B cell (primary cell): ENCODE measurements around the gene UNC13A. TPM values are rescaled to one million over a fixed set of nuclear protein-coding genes. Genes with fewer than 3 reads are reported as not detected.

ENCODE experiments used
- ATAC-seq: fragments of 200-7000 bp; cut with Tn5 transposase; one replicate; pipeline ENCODE4 v1.10.0; 2021; ENCODE audit warnings: low read depth, mild to moderate bottlenecking, moderate number of reproducible peaks, moderate library complexity
- CTCF ChIA-PET: fragments of 350-600 bp; sonication (Branson Sonifier 250); formaldehyde crosslinking; loops from one replicate; lab custom pipeline; 2021; ENCODE audit warnings: antibody characterized with exemption, inconsistent platforms; lab: Charles Lee
- POLR2A ChIA-PET: fragments of 350-600 bp; sonication (Branson Sonifier 250); formaldehyde crosslinking; loops from one replicate; lab custom pipeline; 2021; ENCODE audit warnings: antibody characterized with exemption; lab: Charles Lee
- DNase-seq: peaks from one replicate; pipeline ENCODE4 v3.0.0; 2013
- H2AFZ ChIP-seq: 2 replicates; pipeline ENCODE4 v1.6.1; 2012; ENCODE audit warnings: mild to moderate bottlenecking, low read depth, low read length; ENCODE audit not compliant: insufficient read depth, poor library complexity, severe bottlenecking
- H3K27ac ChIP-seq, 2 donors: 1 replicate in 1 of 2; 2 replicates in 1 of 2; pipeline ENCODE4 v1.5.1; 2012 to 2013; ENCODE audit warnings: low read length in 2 of 2, mild to moderate bottlenecking in 2 of 2, moderate library complexity in 1 of 2
- H3K27me3 ChIP-seq, 4 experiments: fragments of 200-600 bp in 1 of 4; sonication (generic) in 1 of 4; replicated peaks in 1 of 4; 1 replicate in 2 of 4; 2 replicates in 2 of 4; pipeline versions ENCODE4 v1.6.1 to v1.7.0; 2013 to 2016; ENCODE audit warnings: low read length in 3 of 4, mild to moderate bottlenecking in 2 of 4, mixed read lengths in 1 of 4, moderate library complexity in 1 of 4; ENCODE audit not compliant: insufficient read depth in 4 of 4, control insufficient read depth in 3 of 4; ENCODE audit errors: control extremely low read depth in 1 of 4
- H3K36me3 ChIP-seq, 2 experiments: replicated peaks in 1 of 2; 1 replicate in 1 of 2; 2 replicates in 1 of 2; pipeline versions ENCODE4 v1.6.1 to v1.7.1; 2013; ENCODE audit warnings: low read length in 1 of 2; ENCODE audit not compliant: insufficient read depth in 2 of 2, control insufficient read depth in 1 of 2; ENCODE audit errors: control extremely low read depth in 1 of 2, extremely low read depth in 1 of 2
- H3K4me1 ChIP-seq, 2 donors: fragments of 200-600 bp in 1 of 2; sonication (generic) in 1 of 2; 1 replicate in 1 of 2; 2 replicates in 1 of 2; pipeline versions ENCODE4 v1.5.1 to v1.6.1; 2013 to 2017; ENCODE audit warnings: low read length in 2 of 2; ENCODE audit not compliant: control insufficient read depth in 2 of 2, insufficient read depth in 2 of 2
- H3K4me2 ChIP-seq: replicated peaks from 2 replicates; pipeline ENCODE3; 2012; ENCODE audit warnings: mild to moderate bottlenecking, low read depth, low read length; ENCODE audit not compliant: poor library complexity, severe bottlenecking
- H3K4me3 ChIP-seq, 5 experiments: fragments of 200-600 bp in 1 of 5; sonication (generic) in 1 of 5; 1 replicate in 3 of 5; 2 replicates in 2 of 5; pipeline versions ENCODE4 v1.5.1 to v1.7.0; 2011 to 2016; ENCODE audit warnings: low read length in 4 of 5, mild to moderate bottlenecking in 4 of 5, low read depth in 2 of 5, control low read depth in 1 of 5, moderate library complexity in 1 of 5; ENCODE audit not compliant: insufficient read depth in 1 of 5; ENCODE audit errors: control extremely low read depth in 1 of 5, extremely low read depth in 1 of 5
- H3K79me2 ChIP-seq: fragments of 200-600 bp; sonication (generic); one replicate; pipeline ENCODE4 v1.6.0; 2016; ENCODE audit warnings: low read length; ENCODE audit not compliant: control insufficient read depth, insufficient read depth
- H3K9ac ChIP-seq: fragments of 200-600 bp; sonication (generic); 2 replicates; pipeline ENCODE4 v1.6.1; 2017; ENCODE audit warnings: mild to moderate bottlenecking, low read length, moderate library complexity
- H3K9me3 ChIP-seq, 3 donors: one replicate each; pipeline versions ENCODE4 v1.6.1 to v1.7.1; 2013; ENCODE audit warnings: low read length in 2 of 3; ENCODE audit not compliant: control insufficient read depth in 2 of 3, insufficient read depth in 1 of 3; ENCODE audit errors: control extremely low read depth in 1 of 3
- H4K20me1 ChIP-seq: 2 replicates; pipeline ENCODE4 v1.6.0; 2012; ENCODE audit warnings: mild to moderate bottlenecking, low read length; ENCODE audit not compliant: insufficient read depth, control insufficient read depth, poor library complexity, severe bottlenecking
- H3K27ac Mint-ChIP-seq: one replicate; pipeline ENCODE4 v1.8.0; 2021; ENCODE audit warnings: mixed read lengths
- H3K27me3 Mint-ChIP-seq: one replicate; pipeline ENCODE4 v1.8.0; 2021; ENCODE audit warnings: mixed read lengths
- H3K4me1 Mint-ChIP-seq: one replicate; pipeline ENCODE4 v1.8.0; 2021; ENCODE audit warnings: mixed read lengths
- H3K4me3 Mint-ChIP-seq: one replicate; pipeline ENCODE4 v1.8.0; 2021; ENCODE audit warnings: mixed read lengths
- H3K9me3 Mint-ChIP-seq: one replicate; pipeline ENCODE4 v1.8.0; 2022; ENCODE audit warnings: mixed read lengths; ENCODE audit not compliant: insufficient read depth
- CTCF ChIP-seq: fragments of 200-600 bp; IDR thresholded peaks from one replicate; pipeline ENCODE4 v1.8.0; 2022; ENCODE audit warnings: antibody characterized with exemption, mild to moderate bottlenecking
- EZH2 ChIP-seq: IDR thresholded peaks from 2 replicates; pipeline ENCODE4 v1.6.1; 2012; ENCODE audit warnings: borderline replicate concordance, low read depth, mild to moderate bottlenecking, moderate library complexity, low read length; ENCODE audit not compliant: insufficient read depth, poor library complexity, severe bottlenecking
- WGBS: methylation state at CpG from one replicate; pipeline ENCODE4 v1.1.5; 2013; ENCODE audit warnings: missing lambda C conversion rate; ENCODE audit not compliant: insufficient coverage; 5-methylcytosine and 5-hydroxymethylcytosine counted together
- intact Hi-C: fragments of 100-400 bp; cut with micrococcal nuclease; formaldehyde crosslinking; loops from one replicate; pipeline ENCODE4 v1.10.0; 2022
- polyA plus RNA-seq: library from polyadenylated mRNA; depleted of rRNA; stranded (reverse); fragments of >200 nt; gene quantifications from 2 replicates; pipeline ENCODE4 v1.2.3, GENCODE V29; 2012
- total RNA-seq, 2 donors: library from RNA; stranded (reverse); fragments of 120-200 nt in 1 of 2; gene quantifications; 1 replicate in 1 of 2; 2 replicates in 1 of 2; pipeline versions ENCODE4 v1.2.3 to v1.2.4, GENCODE V29; 2013 to 2022

The UNC13A gene
- total and polyA plus RNA-seq, 2 donors (not counting 1 experiment from before 2014, with no cell fraction given), result 0.10 TPM; not detected in 1

- Mint-ChIP-seq H3K9me3 (no peaks in the 10 kb centered on the region), H3K27me3 (no peaks in the 10 kb centered on the region), H3K4me1 (peaks cover 15% of the 10 kb centered on the region), H3K4me3 (no peak overlapping the region), H3K27ac (peak overlapping the region; percentile 24)
- Histone ChIP-seq H3K79me2 (peaks cover 1% of the 10 kb centered on the region), H3K27me3 (no peaks in the 10 kb centered on the region), H3K9me3 (no peaks in the 10 kb centered on the region), H3K4me1 (peaks cover 0 to 5% of the 10 kb centered on the region in 2 donors), H3K9ac (no peak overlapping the region), H4K20me1 (peaks cover 36% of the 10 kb centered on the region), H3K4me2 (no peak overlapping the region), H2AFZ (no peak overlapping the region), H3K27ac (no peak overlapping the region), H3K36me3 (peaks cover 0 to 55% of the 10 kb centered on the region in 2 experiments), H3K4me3 (no peak overlapping the region)
- ATAC-seq (peak; percentile 76), DNase-seq (peak; percentile 62)
- no peak for TF ChIP-seq CTCF
- TF ChIP-seq EZH2, result no peak
- CTCF ChIA-PET, result interaction anchor here (0.9 to 1.8 kb wide), 3 partner anchors 84 to 187 kb away, joined by 3 to 6 read pairs (median 5); no protein-coding TSS in a partner anchor
- 90% methylated on average over 11 of the region's 16 CpGs for WGBS
- intact Hi-C loops, result no loop called here
- POLR2A ChIA-PET, result interaction anchor here (0.6 to 0.7 kb wide), 2 partner anchors 56 to 199 kb away, joined by 3 to 6 read pairs; no protein-coding TSS in a partner anchor
These were observed 108.4 kb downstream of the UNC13A start for GRCh38 chr19:17579661-17580244.

- Mint-ChIP-seq H3K27me3 (no peaks in the 10 kb centered on the region), H3K9me3 (no peaks in the 10 kb centered on the region), H3K27ac (no peak overlapping the region), H3K4me3 (no peak overlapping the region), H3K4me1 (peaks cover 18% of the 10 kb centered on the region)
- Histone ChIP-seq H3K9ac (no peak overlapping the region), H3K4me2 (no peak overlapping the region), H4K20me1 (peaks cover 43% of the 10 kb centered on the region), H3K9me3 (no peaks in the 10 kb centered on the region), H3K36me3 (peaks cover 0 to 57% of the 10 kb centered on the region in 2 experiments), H3K79me2 (peaks cover 4% of the 10 kb centered on the region), H2AFZ (no peak overlapping the region), H3K27ac (no peak overlapping the region), H3K4me1 (peaks cover 0 to 4% of the 10 kb centered on the region in 2 donors), H3K27me3 (no peaks in the 10 kb centered on the region), H3K4me3 (no peak overlapping the region)
- TF ChIP-seq CTCF, result no peak
- no peak for TF ChIP-seq EZH2
- ATAC-seq (no peak), DNase-seq (no peak)
- POLR2A ChIA-PET, result no interaction called here
- intact Hi-C loops, result no loop called here
- 93% methylated on average over 22 of the region's 22 CpGs for WGBS
- CTCF ChIA-PET, result interaction anchor here (6.5 kb wide), 1 partner anchor 81 kb away, joined by 79 read pairs; no protein-coding TSS in a partner anchor
These were observed 110.6 kb downstream of the UNC13A start for GRCh38 chr19:17577457-17578097.
